KBM-7 (cell line): ENCODE data around the gene CEP192.

Source experiments
- DNase-seq: peaks from one replicate; pipeline ENCODE4 v3.0.0-alpha.2; 2015
- in situ Hi-C: fragments of 300-500 bp; cut with MboI; formaldehyde crosslinking; loops from 2 replicates; pipeline ENCODE4 v1.14.3; 2020; ENCODE audit warnings: low sequenced_read_pairs, low pct_unique_long_range_greater_than_20kb, mixed read lengths

The CEP192 gene, protein sequence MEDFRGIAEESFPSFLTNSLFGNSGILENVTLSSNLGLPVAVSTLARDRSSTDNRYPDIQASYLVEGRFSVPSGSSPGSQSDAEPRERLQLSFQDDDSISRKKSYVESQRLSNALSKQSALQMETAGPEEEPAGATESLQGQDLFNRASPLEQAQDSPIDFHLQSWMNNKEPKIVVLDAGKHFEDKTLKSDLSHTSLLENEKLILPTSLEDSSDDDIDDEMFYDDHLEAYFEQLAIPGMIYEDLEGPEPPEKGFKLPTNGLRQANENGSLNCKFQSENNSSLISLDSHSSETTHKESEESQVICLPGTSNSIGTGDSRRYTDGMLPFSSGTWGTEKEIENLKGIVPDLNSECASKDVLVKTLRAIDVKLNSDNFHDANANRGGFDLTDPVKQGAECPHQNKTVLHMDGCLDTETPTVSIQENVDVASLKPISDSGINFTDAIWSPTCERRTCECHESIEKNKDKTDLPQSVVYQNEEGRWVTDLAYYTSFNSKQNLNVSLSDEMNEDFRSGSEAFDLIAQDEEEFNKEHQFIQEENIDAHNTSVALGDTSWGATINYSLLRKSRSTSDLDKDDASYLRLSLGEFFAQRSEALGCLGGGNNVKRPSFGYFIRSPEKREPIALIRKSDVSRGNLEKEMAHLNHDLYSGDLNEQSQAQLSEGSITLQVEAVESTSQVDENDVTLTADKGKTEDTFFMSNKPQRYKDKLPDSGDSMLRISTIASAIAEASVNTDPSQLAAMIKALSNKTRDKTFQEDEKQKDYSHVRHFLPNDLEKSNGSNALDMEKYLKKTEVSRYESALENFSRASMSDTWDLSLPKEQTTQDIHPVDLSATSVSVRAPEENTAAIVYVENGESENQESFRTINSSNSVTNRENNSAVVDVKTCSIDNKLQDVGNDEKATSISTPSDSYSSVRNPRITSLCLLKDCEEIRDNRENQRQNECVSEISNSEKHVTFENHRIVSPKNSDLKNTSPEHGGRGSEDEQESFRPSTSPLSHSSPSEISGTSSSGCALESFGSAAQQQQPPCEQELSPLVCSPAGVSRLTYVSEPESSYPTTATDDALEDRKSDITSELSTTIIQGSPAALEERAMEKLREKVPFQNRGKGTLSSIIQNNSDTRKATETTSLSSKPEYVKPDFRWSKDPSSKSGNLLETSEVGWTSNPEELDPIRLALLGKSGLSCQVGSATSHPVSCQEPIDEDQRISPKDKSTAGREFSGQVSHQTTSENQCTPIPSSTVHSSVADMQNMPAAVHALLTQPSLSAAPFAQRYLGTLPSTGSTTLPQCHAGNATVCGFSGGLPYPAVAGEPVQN (N-terminal part only)

DNA sequence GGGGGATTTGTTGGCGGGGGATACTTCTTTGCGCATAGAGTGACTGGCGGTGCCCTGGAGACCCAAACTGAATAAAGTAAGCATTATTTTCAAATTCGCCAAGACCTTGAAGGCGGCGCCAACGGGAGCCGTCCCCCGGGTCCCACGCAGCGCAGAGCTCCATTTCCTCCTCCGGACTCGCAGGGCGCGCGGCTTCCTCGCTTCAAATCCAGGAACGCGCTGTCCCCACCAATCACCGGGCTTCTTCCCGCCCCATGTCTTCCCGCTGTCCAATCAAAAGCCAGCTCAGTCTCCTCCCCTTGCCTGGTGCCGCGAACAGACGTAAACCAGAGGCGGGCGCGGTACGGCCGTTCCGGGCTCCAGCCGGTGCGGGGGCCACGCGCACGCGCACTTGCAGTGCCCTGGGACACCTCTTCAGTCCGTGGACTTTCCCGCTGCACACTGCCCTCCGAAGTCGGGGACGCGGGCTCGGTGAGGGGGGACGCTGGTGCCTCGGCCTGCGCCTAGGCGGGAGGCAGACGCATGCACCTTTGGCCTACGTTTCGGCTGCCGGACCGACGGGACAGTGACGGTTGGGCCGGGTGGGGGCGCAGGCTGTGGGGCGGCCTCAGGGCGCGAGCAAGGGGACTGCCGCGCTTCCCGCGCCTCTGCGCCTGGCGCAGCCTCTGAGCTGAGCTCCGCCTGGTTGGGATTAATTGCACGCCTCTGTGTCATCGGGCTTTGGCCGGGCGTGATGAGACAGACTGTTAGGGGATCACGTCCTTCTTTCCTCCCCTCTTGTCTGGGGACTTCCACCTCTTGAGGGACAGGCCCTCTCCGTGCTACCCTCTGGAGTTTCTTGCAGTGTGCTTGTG is at the start of gene CEP192:
TSS of gene CEP192 (plus strand) at position 396 of the 854 bp plus-strand sequence. CDS start 8,063 bp downstream, outside the sequence.
- in situ Hi-C loops: no loop called here
- DNase-seq: peak; percentile 100

DNA sequence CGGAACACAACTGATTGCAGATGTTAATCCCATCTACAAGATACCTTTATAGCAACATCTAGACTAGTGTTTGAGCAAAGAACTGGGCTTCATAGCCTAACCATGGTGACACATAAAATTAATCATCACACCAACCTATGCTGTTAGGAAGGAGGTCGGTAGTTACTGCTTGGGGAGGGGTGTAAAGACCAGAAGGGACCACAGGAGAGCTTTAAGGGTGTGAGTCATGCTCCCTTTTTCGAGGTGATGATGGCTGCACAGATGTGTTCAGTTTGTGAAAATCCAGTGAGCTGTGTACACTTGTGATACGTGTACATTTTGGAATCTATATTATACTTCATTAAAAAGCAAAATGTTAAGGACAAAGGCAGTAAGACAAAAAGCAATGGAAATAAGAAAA is 47.9 kb upstream of the CEP192 start:
- in situ Hi-C loops: loop anchor here (25.0 kb wide), 1 partner anchor 531 kb away; the partner anchor contains the start of gene PRELID3A
- DNase-seq: no peak

DNA sequence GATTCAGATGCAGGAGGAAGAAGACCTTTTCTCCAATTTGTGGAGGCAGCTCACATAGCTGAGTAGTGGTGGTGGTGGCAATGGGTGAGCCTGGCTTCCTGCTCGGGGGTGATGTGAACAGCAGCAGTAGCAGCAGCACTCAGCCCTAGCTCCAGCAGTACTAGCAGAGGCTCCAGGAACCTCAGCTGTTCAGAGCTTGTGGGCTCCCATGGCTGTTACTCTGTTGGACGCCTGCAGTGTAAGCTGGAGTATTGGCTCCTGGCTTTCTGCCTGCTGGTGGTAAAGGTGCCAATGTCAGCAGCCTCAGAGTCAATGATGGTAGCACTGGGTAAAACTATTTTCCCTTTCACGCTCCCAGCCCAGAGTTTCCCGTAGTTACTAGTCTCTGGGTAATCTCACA is 46.5 kb upstream of the CEP192 start:
- peak; percentile 18 for DNase-seq
- in situ Hi-C loops: loop anchor here (25.0 kb wide), 1 partner anchor 532 kb away; the partner anchor contains the start of gene PRELID3A

DNA sequence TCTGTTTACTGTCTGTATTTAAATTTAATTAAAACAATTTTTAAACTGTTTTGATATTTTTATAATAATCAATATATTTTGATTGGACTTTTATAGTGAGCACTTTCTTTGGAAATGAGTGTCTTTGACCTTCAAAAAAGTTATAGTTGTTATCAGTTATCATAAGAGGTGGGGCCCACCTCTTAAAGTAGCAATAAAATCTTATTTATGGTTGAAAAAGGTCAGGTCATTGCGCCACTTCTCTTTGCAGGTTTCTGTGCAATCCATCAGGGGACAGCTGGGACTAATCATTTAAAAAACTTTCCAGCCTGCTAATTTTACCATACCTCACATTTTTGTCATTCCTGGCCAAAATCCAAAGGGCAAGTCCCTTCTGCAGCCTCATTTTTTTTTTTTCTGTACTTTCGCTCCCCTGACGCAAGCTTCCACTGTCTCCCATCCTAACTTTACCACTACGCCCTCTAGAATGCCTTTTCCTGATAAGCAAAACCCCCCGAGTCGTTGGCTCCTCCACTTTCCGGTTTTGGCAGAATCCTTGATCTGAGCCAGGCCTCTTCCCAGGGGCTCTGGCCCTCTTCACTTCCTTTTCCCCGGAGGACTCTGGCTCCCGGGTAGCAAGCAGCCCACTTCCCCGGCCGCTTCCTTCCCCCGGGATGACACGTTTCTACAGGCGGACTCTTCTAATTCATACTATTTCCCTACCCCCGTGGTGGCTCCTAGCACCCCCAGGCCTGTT is 44.4 kb upstream of the CEP192 start:
- in situ Hi-C loops: loop anchor here (25.0 kb wide), 1 partner anchor 534 kb away; the partner anchor contains the start of gene PRELID3A

DNA sequence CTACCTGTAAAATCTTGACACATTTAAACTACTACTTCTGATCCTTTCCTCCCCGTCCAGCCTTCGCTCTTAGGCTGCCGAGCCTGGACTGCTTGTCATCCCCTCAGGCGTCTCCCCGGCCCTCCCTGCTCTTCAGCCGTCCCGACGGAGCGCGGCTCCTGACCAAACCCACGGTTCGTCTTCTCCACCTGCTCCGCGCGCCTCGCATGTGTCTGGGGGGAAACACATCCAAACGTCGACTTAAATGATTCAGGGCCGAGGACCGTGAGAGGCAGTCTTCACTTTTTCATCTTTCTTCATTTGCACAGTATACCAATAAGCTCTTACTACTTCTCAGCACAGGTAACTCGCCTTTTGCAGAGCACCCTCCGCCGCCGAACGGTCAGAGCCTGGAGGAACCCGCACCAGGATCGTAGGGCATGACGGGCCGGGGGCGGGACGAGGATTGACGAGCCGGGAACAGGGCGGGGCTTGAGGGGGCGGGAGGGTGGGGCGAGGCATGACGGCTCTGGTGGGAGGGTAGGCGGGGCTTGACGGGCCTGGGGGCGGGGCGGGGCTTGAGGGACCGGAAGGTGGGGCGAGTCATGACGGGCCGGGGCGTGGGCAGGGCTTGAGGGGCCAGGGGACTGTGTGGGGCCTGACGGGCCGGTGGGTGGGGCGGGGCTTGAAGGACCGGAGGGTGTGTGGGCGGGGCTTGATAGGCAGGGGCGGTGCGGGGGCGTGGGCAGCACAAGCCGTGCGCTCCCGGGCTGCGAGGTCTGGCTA is 43.7 kb upstream of the CEP192 start, which contains the start of gene SEH1L:
TSS of gene SEH1L (plus strand) at position 727 of the 765 bp plus-strand sequence. CDS start 111 bp downstream, outside the sequence.
- DNase-seq: peak; percentile 81
- in situ Hi-C loops: loop anchor here (25.0 kb wide), 1 partner anchor 535 kb away; the partner anchor contains the start of gene PRELID3A

More for the DNA sequence above, 44.4 kb upstream of the CEP192 start:
- DNase-seq: peak; percentile 73

DNA sequence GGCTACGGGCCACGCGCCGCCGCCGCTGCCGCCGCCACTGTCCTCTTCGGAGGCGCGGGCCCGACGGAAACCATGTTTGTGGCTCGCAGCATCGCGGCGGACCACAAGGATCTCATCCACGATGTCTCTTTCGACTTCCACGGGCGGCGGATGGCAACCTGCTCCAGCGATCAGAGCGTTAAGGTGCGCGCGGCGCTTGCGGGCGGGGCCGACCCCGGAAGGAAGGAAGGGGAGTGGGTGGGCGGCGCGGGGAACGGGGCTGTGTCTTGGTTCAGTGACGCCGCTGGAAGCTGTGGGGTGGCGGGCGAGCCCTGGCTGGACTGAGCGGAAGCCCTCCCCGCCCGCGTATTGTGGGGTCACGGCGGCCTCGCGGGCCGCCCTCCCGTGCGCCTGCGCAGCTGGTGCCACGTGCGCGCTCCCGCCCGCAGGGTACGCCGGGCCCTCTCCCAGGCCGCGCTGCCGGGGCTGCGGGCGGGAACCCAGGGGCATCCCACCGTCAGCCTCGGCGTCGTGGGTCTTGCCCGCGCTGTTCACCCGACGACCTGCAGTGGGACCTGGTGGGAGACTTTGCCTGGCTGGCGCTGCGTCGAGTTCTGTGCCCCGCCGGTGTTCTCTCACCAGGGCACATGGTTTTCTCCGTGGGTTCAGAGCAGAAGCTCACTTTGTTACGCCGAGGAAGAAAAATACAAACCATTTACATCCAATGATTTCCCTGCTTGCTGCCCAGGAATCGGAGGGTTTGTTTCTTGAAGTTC is 42.9 kb upstream of the CEP192 start:
- in situ Hi-C loops: loop anchor here (25.0 kb wide), 1 partner anchor 536 kb away; the partner anchor contains the start of gene PRELID3A

DNA sequence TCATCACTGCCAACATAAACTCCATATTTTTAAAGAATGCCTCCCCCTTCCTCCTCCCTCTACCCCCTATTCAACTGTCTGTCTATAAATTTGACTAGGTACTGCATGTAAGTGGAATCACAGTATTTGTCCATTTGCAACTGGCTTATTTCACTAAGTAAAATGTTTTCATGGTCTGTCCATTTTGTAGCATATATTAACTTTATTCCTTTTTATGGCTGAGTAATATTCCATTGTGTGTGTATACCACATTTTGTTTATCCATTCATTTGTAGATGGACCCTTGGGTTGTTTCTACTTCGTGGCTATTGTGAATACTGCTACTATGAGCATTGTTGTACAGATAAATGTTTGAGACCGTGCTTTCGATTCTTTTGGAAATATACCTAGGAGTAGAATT is 32.7 kb upstream of the CEP192 start:
- no peak for DNase-seq
- in situ Hi-C loops: no loop called here

More for the DNA sequence above, 42.9 kb upstream of the CEP192 start:
- peak; percentile 96 for DNase-seq

DNA sequence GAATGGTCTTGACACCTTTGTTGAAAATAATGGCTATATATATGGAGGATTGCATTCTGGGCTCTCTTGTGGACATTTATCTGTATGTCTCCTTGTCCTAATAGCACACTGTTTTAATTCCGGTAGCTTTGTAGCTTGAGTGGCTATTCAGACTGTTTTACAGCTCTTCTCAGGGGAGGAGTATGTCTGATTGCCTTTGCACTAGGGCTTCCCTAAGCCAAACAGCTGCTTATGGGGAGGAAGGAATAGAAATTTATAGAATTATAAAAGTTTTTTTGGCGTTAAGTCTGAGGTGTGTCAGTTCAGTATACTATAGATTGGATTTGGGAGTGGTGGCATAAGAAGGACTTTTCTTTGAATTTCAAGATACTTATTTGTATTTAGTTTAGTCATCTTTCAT is 30.8 kb upstream of the CEP192 start:
- DNase-seq: no peak
- in situ Hi-C loops: no loop called here

DNA sequence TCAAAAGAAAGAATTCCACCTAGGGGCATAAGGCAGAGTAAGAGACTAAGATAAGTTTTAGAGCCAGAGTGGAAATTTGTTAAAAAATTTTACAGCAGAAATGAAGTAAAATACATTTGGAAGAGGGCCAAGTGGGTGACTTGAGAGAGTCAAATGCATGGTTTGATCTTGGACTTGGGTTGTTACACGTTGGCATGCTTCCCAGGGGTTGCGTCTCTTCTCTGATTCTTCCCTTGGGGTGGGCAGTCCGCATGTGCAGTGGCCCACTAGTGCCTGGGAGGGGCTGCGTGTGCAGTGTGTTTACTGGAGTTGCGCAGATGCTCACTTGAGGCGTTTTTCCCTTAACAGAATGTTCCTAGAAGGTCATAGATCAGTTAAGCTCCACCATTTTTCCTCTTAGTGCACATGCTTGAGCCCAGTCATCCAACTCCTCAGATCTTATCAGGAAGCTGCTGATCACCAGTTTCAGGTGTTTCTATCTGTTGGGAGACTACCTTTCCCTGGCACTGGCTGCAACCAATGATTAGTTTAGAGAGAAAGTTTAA is 30.2 kb upstream of the CEP192 start:
- in situ Hi-C loops: no loop called here
- no peak for DNase-seq

DNA sequence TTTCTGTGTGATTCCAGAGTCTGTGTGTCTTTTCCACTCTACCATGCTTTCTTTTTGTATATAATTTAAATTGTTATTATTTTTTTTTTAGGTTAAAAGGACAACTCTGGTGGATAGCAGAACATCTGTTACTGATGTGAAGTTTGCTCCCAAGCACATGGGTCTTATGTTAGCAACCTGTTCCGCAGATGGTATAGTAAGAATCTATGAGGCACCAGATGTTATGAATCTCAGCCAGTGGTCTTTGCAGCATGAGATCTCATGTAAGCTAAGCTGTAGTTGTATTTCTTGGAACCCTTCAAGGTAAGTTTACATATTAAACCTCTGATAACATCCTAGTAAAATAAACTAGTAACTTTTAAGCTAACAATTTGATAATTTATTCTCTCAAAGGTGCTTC is 28.1 kb upstream of the CEP192 start:
- DNase-seq: no peak
- in situ Hi-C loops: no loop called here

DNA sequence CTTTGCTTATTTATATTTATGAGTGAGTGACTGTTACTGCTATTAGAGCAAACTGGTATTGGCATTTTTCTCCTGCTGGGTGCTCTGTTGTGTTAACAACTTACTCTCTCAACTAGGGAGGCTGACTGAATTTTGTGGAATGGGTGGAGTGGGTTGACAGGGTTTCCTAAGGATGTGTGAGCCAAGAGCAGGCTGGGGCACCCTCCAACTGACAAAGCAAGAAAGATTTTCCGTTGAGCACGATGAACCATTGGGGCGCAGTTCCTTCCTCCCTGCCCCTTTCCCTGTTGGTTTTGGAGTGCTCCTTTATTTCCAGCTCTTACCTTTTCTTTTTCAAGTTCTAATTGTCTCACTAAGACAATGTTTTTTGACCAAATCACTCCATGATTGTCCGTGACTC is 23.0 kb upstream of the CEP192 start:
- in situ Hi-C loops: no loop called here
- DNase-seq: no peak

DNA sequence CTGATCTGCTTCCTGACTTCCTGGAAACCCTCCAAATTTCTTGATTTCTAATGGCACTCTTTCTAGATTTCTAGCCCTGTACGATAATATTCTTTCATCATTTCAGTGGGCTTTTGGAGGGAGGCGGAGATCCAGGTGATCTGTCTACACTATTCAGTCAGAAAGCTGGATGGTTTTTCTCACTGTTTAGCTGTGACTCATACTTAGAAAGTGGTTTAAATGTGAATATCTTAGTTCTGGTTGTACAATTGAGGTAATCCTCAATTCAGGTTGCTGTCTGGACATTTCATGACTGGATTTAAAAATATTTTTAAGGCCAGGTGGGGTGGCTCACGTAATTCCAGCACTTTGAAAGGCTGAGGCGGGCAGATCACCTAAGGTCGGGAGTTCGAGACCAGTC is 22.5 kb upstream of the CEP192 start:
- DNase-seq: no peak
- in situ Hi-C loops: no loop called here

DNA sequence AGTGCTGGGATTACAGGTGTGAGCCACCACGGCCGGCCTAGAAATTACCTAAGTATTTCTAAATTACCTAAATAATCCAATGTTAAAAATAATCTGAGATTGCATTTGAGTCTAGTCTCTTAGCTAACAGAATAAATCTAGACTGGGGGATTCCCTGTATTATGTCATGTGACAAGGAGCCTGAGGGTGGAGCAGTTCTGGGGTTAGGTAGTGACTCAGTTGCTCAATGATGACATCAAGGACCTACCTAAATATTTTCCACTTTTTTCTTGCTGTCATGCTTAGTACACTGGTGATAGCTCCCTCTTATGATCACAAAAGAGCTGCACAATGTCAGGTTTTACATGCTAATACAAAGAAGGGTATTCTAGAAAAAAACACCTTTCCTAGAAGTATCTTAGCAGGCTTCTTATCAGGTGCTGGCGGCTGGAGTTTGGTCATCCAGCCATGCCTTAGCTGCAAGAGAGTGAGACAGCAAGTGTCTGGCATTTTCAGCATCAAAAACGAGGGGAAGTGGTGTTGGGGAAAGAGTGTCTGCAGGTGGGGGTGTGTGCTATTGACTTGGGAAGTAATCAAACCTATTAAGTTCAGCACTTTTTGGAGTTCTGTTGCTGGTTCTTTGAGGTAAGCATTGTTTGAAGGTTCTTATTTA is 17.5 kb upstream of the CEP192 start:
- no peak for DNase-seq
- in situ Hi-C loops: no loop called here

DNA sequence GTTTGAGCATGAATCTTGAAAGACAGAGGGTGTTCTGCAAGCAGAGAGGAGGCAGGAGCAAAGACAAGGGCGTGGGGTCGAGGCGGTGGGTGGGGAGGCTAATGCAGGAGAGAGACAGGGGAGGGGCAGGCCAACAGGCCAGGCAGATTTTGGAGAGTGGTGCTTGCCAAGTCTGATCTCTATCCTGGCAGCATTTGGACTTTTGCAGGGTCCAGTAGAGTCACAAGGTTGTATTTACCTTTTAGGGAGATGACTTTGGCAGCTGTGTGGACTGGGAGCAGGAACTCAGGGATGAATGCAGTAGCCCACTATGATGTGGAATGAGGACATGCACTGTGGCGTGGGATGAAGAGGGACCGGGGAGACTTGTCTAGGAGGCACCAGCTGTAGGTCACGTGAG is 15.7 kb upstream of the CEP192 start:
- in situ Hi-C loops: no loop called here
- no peak for DNase-seq

DNA sequence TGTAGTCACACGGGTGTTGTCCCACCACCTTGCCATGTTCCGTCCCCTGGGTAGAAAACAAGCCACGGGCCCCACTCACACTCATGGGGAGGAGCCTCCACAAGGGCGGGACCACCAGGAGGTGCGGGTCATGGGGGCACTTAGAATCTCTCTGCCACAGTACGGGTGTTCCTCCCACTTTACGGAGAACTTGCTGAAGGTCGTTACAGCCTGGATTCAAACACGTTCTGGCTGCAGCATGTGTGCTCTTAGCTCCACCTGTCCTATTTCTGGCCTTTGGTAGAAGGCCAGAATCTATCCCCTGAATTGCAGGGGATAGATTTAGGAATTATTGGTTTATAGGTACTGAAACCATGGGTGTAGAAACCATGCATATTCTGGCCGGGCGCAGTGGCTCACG is 14.9 kb upstream of the CEP192 start:
- in situ Hi-C loops: no loop called here
- DNase-seq: no peak
